ENCODE results near the gene CRELD1. TPM values are rescaled to one million over a fixed set of nuclear protein-coding genes. Genes with fewer than 3 reads are reported as not detected.
A peak's percentile ranks its signal among the peaks of the same experiment; 100 is the strongest.

Gene CRELD1
- total RNA-seq, 1 donor from 2014 or later: 37.0 TPM

GRCh38 chr3:9955611-9956352 is 22.1 kb downstream of the CRELD1 start:
- DNase-seq (ENCODE audit: low spot score): no peak

GRCh38 chr3:9957214-9957613 is 23.6 kb downstream of the CRELD1 start:
- DNase-seq (ENCODE audit: low spot score): no peak

- no peak for DNase-seq (ENCODE audit: low spot score)
Observed at GRCh38 chr3:9965200-9965875, 31.7 kb downstream of the CRELD1 start.

- no peak for DNase-seq (ENCODE audit: low spot score)
Observed at GRCh38 chr3:9966841-9967240, 33.2 kb downstream of the CRELD1 start.

- DNase-seq (ENCODE audit: low spot score): no peak
Observed at GRCh38 chr3:9969632-9970019, 36.0 kb downstream of the CRELD1 start.

- DNase-seq (ENCODE audit: low spot score): no peak
Observed at GRCh38 chr3:9970020-9970652, 36.5 kb downstream of the CRELD1 start.

- peak; percentile 63 for DNase-seq (ENCODE audit: low spot score)
Observed at GRCh38 chr3:9976721-9977709, 43.4 kb downstream of the CRELD1 start.

- DNase-seq (ENCODE audit: low spot score): no peak
Observed at GRCh38 chr3:9978710-9979305, 45.2 kb downstream of the CRELD1 start.

GRCh38 chr3:9980251-9980650 is 46.6 kb downstream of the CRELD1 start:
- no peak for DNase-seq (ENCODE audit: low spot score)

- DNase-seq (ENCODE audit: low spot score): no peak
Observed at GRCh38 chr3:9986230-9986725, 52.6 kb downstream of the CRELD1 start.

GRCh38 chr3:9994086-9994844 is 60.6 kb downstream of the CRELD1 start:
- DNase-seq (ENCODE audit: low spot score): no peak

Other genes starting within 250 kb of the CRELD1 start
- gene CPNE9, start 230.0 kb upstream of the CRELD1 start, total RNA-seq: 0.29 TPM
- 18.6 TPM for gene BRPF1, start 202.1 kb upstream of the CRELD1 start, total RNA-seq
- gene OGG1, start 183.9 kb upstream of the CRELD1 start, total RNA-seq: 25.3 TPM
- 24.3 TPM for gene CAMK1, start 163.9 kb upstream of the CRELD1 start, total RNA-seq
- 54.6 TPM for gene TADA3, start 141.4 kb upstream of the CRELD1 start, total RNA-seq
- 166 TPM for gene ARPC4, start 140.8 kb upstream of the CRELD1 start, total RNA-seq
- 98.3 TPM for gene TTLL3, start 123.6 kb upstream of the CRELD1 start, total RNA-seq
- 33.9 TPM for gene RPUSD3, start 89.8 kb upstream of the CRELD1 start, total RNA-seq
- gene CIDEC, start 53.6 kb upstream of the CRELD1 start, total RNA-seq: 1.1 TPM
- 26.6 TPM for gene JAGN1, start 43.2 kb upstream of the CRELD1 start, total RNA-seq
- gene IL17RE, start 31.0 kb upstream of the CRELD1 start, total RNA-seq: 11.9 TPM
- 34.0 TPM for gene IL17RC, start 16.7 kb upstream of the CRELD1 start, total RNA-seq
- gene PRRT3, start 18.6 kb downstream of the CRELD1 start, total RNA-seq: 3.5 TPM
- 63.1 TPM for gene EMC3, start 53.0 kb downstream of the CRELD1 start, total RNA-seq
- 7.9 TPM for gene FANCD2, start 92.6 kb downstream of the CRELD1 start, total RNA-seq
- not detected for gene FANCD2OS, start 174.4 kb downstream of the CRELD1 start, total RNA-seq
- gene BRK1, start 181.8 kb downstream of the CRELD1 start, total RNA-seq: 158 TPM
- 55.3 TPM for gene VHL, start 207.9 kb downstream of the CRELD1 start, total RNA-seq
- gene IRAK2, start 231.1 kb downstream of the CRELD1 start, total RNA-seq: 20.3 TPM